ENCODE data around the gene AIG1.
"Not testable (repeated sequence)": the region's sequence is repeated elsewhere in the genome, so short reads cannot be mapped to it uniquely, and the experiment has no call there.

Gene AIG1

DNA sequence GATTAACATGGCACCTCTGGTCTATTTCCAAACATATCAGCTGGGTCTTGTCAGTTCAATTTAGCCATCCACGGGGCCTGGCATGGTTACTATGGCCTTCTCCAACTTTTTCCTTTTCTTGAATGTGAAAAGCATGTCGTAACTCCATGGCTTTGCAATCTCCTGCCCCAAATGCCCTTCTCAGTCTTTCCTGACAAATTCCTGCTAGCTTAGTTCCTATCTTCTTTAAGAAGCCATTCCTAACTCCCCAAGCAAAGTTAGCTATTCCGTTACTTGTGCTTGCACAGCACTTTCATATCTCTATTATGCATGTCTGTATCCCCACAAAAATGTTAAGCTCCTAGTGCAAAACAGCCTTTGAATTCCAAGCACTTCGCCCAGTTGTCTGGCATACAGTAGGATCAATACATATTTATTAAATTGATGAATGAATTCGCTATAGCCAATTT is 105.6 kb downstream of the AIG1 start:
- DNase-seq (ENCODE audit: low read depth): no peak

DNA sequence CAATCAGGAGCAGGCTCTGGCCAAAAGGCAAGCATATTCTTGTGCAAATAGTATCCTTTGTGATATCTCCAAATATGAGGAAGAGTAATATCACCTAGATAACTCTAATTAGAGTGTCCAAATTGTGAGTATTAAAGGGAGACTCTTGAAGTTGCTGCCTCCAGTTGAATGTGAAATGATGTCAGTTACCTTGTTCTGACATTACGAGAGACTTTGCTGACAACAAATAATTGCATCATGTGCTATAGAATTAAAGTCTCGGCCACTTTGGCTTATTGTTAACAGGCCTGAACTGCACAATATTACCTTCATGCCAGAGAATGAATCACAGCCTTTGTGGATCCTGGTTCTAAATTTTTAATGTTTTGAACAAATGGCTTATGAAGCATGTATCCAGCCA is 106.5 kb downstream of the AIG1 start:
- DNase-seq (ENCODE audit: low read depth): no peak

DNA sequence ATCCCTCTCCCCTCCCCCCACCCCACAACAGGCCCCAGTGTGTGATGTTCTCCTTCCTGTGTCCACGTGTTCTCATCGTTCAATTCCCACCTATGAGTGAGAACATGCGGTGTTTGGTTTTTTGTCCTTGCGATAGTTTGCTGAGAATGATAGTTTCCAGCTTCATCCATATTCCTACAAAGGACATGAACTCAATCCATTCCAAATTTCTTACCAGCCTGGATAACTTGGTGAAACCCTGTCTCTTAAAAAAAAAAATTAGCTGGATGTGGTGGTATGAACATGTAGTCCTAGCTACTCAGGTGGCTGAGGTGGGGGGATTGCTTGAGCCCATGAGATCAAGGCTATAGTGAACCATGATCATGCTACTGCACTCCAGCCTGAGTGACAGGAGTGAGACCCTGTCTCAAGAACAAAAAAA is 107.7 kb downstream of the AIG1 start:
- DNase-seq (ENCODE audit: low read depth): not testable (repeated sequence)

- no peak for DNase-seq (ENCODE audit: low read depth)
Observed at GRCh38 chr6:143169440-143169839, 108.8 kb downstream of the AIG1 start.

DNA sequence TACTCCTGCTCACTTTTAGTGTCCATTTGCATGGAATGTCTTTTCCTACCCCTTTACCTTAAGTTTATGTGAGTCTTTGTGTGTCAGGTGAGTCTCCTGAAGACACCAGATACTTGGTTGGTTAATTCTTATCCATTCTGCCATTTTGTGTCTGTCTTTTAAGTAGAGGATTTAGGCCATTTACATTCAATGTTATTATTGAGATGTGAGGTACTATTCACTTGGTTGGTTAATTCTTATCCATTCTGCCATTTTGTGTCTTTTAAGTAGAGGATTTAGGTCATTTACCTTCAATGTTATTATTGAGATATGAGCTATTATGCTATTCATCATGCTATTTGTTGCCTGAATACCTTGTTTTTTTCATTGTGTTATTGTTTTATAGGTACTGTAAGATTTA is 113.8 kb downstream of the AIG1 start:
- no peak for DNase-seq (ENCODE audit: low read depth)

DNA sequence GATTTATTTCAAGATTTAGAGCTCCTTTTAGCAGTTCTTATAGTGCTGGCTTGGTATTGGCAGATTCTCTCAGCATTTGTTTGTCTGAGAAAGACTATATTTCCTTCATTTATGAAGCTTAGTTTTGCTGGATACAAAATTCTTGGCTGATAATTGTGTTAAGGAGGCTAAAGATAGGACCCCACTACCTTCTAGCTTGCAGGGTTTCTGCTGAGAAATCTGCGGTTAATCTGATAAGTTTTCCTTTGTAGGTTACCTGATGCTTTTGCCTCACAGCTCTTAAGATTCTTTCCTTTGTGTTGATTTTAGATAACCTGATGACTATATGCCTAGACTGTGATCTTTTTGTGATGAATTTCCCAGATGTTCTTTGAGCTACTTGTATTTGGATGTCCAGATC is 114.3 kb downstream of the AIG1 start:
- DNase-seq (ENCODE audit: low read depth): no peak

- no peak for DNase-seq (ENCODE audit: low read depth)
Observed at GRCh38 chr6:143176090-143177021, 115.7 kb downstream of the AIG1 start.

DNA sequence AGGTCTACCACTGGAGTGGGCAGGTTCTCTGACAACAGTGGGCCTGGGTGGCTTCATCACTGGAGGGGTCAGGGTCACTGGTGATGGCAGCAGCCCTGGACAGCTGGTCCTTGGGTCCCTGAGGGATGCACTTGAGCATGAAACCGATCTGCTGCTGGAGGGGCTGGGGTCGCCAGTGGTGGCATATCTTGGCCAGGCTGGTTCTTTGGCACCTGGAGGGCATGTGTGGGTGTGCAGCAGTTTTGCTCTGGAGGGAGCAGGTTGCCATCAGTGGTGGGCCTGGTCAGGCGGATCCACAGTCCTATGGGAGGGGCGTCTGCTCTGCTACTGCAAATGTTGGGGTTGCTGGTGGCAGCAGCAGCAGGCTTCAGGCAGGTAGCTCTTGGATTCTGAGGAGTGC is 117.0 kb downstream of the AIG1 start:
- no peak for DNase-seq (ENCODE audit: low read depth)

- DNase-seq (ENCODE audit: low read depth): no peak
Observed at GRCh38 chr6:143179096-143179495, 118.4 kb downstream of the AIG1 start.

DNA sequence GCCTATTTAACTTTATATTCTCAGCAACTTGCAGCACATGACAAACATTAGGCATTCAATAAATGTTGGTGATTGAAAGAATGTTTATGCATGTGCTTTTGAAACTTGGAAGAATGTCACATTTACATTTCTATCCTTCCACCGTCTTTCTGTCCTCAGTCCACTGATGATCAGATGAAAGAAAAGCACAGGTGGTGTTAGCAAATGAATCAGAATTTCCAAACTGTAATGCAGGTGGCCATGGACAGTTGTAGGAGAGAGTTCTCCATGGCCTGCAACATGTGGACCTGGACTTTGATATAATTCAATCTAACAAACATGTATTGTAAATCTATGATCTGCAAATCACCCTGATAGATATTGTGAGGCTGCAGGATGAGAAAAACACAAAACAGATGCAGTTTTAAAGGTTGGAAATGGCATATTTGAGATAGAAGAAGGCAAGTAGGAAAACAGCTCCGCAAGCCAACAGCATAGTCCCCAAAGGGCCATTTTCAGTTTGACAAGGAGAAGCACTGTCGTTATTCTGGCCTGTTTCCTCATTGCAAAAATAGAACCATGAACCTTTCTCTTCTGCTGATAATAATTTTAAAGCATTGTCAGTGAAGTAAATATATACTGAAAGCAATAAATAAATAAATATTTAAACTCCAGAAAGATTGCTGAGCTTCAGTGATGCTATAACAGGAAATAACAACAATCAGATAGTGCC is 119.4 kb downstream of the AIG1 start:
- no peak for DNase-seq (ENCODE audit: low read depth)

DNA sequence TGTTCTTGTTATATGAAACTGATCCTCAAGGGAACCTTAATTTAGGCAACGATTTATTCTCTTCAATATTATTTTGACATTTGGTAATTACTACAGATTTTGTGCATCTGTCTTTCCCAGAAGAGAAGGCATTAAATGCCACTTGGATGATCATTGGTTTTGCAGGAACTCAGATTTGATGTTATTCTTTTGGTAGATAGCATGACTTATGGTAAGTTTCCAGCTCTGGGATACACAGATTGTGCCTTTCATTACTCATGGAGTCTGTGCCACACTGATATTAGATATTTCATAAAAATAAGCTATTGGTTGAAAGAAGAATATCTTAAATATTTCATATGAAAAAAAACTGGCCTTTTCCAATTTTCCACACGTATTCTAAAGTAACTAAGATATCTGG is 120.1 kb downstream of the AIG1 start:
- DNase-seq (ENCODE audit: low read depth): no peak

DNA sequence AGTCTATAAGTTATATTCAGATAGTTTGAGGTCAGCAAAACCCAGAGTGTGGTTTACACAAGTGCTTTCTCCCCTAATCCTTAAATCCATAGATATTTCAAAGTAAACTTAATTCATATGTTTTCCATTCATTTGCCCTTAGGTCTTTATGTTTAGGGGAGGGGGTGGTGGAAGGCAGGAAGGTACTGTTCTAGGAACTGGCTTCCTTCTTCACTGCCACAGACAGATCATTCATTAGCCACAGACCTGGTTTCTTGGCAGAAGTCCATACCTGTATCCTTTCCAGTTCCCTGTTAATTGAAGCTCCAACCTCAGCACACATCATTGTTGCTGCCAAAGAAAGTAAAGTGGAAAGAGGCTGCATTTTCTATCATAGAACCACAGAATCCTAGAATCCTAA is 123.0 kb downstream of the AIG1 start:
- DNase-seq (ENCODE audit: low read depth): no peak

DNA sequence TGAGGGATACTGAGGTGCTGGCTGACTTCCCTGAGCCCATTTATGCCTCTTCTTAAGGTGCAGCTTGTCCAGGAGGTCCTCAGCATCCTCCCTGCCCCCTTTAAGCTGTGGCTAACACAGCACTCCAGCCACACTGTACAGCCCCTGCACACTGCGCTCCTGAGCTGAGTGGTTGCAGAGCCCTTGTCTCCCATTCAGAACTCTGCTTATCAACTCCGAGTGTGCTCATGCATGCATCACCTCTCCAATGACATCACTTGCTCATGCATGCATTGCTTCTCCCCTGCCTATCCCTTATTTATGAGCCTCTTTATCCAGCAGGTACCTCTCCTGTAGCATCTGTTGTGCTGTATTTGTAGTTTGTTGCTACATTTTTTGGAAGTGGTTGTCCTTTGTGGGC is 124.6 kb downstream of the AIG1 start:
- DNase-seq (ENCODE audit: low read depth): no peak

GRCh38 chr6:143187238-143187923 is 126.7 kb downstream of the AIG1 start:
- no peak for DNase-seq (ENCODE audit: low read depth)

- DNase-seq (ENCODE audit: low read depth): no peak
Observed at GRCh38 chr6:143188292-143188691, 127.6 kb downstream of the AIG1 start.

- no peak for DNase-seq (ENCODE audit: low read depth)
Observed at GRCh38 chr6:143191361-143191760, 130.7 kb downstream of the AIG1 start.

DNA sequence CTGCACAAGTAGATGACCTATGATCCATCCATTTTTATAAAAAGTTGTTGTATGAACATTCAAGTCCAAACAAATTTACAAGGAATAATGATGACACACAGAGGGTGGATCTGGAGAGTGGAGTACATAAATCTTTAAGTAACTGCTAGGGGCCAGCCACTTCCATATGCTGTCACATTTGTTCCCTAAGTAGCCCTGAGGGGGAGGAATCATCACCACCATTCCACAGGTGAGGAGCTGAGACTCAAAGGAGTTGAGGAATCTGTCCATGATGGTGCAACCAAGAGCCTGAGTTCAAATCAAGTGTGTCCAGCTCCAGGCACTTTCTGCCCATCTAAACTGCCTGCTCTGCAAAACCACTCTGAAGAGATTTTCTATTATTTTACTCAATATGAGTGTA is 132.1 kb downstream of the AIG1 start:
- DNase-seq (ENCODE audit: low read depth): no peak

DNA sequence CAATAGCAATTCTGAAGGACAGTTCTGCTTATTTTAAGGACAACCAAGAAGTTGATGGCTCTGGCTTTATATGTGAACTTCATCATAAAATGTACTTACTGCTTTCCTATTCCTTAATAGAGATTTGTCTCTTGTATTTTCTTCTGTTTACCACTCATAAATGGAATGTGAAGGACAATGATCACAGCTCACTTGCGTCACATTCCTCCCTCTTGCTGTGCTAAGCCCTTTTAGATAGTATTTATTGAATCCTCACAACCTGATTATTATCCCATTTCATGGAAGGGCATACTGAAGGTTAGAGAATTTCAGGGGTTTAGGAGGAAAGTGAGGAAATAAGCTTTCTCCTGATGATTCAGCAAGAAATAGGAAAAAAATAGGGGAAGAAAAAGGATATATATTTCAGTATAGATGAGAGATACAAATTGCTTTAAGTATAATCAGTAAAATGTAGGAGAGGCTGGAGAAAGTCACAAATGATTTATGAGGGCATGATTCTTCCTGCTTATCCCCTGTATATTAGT is 132.9 kb downstream of the AIG1 start:
- DNase-seq (ENCODE audit: low read depth): no peak

DNA sequence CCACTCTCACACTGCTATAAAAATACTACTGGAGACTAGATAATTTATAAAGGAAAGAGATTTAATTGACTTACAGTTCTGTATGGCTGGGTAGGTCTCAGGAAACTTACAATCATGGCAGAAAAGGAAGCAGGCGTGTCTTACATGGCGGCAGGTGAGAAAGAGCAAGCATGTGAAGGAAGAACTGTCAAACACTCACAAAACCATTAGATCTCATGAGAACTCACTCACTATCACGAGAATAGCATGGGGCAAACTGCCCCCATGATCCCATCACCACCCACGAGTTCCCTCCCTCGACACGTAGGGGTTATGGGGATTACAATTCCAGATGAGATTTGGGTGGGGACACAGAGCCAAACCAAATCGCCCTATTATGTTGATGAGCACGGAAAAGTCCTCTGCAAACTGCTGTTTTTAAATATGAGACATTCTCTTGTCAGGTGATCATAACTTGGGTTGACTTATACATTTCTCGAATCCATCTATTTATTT is 133.5 kb downstream of the AIG1 start:
- DNase-seq (ENCODE audit: low read depth): no peak

DNA sequence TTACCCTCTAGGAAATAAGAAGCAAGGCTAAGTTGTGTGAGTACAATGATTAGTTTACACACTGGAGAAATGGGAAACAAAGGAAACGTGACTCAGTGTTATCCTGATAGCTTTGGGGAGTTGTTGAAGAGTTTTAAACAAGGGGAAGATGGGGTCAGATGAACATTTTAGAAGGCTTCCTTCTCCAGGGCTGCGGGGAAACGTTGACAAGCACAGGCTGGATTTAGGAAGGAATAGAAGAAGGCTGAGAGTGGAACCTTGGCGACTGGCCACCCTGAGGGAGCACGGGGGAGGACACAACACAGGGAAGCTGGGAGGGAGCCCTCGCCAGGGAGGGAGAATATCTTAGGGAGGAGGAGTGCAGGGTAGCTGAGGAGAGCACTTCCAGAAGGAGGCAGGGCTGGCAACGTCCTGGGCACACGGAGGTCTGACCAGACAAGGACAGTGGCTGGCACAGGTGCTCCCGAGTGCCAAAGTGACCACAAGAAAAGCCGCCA is 134.7 kb downstream of the AIG1 start:
- no peak for DNase-seq (ENCODE audit: low read depth)

DNA sequence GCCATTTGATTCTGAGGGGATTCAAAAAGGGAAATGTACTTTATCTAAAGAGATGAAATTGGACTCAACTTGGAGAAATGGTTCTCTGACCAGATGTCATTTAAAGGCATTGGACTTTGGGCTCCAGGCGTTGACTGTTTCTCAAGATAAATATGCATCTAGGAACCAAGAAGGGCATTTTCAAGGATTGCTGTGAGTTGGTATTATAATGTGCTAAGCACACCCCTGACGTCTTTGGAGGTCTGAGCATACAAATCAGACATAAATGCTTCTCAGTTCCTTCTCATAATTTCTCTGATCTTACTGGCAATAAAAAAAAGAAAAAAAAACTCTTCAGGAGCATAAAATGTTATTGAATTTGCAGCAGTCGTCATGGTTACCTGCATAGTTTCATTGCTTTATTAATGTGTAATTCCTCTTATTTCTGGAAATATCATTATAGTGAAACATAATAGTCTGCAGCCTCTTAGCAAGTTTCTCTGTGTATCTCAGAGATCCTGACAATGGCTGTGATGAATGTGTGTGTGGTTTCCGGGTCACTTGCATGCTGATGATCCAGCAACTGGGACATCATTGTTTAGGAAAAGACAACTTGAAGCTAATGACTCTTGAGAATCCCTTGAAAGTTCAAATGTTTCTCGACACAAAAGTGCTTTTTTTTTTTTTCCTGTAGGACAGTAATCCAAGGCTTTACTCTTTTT is 136.0 kb downstream of the AIG1 start:
- DNase-seq (ENCODE audit: low read depth): no peak

Measured in stimulated activated CD8-positive, alpha-beta memory T cell treated with anti-CD3 and anti-CD28 coated beads, Interleukin-12 subunit alpha, Interleukin-12 subunit beta, amount 100 ng/mL, for 1 hour (primary cell).